Fibroblast of peridontal ligament (primary cell): ENCODE data around the gene COG5.
"Not testable (repeated sequence)": the region's sequence is repeated elsewhere in the genome, so short reads cannot be mapped to it uniquely, and the experiment has no call there.

Source experiments
- DNase-seq: peaks from one replicate; pipeline ENCODE4 v3.0.0-alpha.2; 2010; ENCODE audit errors: extremely low read depth

The COG5 gene

DNA sequence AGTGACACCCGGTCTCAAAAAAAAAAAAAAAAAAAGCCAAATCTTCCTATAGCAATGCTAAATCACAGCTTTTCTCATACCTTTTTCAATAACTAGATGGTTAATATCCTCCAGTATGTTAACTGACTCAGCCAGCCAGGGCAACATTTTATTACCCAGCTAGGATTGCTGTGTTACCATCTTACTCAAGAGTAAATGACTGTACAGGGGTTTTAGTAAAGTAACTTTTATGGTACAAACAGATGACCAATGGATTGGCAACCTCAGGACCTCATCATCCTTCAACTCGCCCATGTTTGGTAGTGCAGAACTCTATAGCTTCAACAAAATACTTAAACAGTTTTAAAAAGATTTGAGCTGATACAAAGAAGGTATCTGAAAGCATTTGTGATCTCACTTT is 335.4 kb downstream of the COG5 start:
- peak; percentile 12 for DNase-seq

GRCh38 chr7:107224374-107225223 is 339.1 kb downstream of the COG5 start:
- no peak for DNase-seq

DNA sequence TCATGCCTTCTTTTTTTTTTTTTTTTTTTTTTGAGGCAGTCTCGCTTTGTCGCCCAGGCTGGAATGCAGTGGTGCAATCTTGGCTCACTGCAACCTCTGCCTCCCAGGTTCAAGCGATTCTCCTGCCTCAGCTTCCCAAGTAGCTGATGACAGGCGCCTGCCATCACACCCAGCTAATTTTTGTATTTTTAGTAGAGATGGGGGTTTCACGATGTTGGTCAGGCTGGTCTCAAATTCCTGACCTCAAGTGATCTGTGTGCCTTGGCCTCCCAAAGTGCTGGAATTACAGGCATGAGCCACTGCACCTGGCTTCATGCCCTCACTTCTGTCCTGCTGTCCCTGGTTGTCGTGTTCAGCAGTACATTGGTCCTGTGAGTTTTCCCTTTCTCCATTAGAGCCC is 342.9 kb downstream of the COG5 start:
- not testable (repeated sequence) for DNase-seq

DNA sequence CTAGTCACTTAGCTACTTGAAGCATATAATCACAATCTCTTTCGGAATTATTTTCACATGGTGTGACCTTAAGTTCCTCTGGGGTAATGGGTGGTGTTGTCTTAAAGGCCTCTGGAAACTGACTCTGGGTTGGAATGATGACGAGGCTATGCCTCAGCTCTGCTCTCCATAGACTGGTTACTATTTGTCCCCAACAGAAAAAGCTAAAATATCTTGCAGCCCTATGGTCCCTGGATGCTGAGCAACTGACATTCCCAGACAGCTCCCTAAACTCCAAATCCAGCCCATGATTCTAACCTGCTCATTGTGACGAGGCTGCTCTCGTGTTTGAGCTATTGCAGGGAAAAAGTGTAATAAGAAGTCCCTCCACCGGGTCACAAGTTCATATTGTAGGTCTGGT is 343.4 kb downstream of the COG5 start:
- DNase-seq: no peak

DNA sequence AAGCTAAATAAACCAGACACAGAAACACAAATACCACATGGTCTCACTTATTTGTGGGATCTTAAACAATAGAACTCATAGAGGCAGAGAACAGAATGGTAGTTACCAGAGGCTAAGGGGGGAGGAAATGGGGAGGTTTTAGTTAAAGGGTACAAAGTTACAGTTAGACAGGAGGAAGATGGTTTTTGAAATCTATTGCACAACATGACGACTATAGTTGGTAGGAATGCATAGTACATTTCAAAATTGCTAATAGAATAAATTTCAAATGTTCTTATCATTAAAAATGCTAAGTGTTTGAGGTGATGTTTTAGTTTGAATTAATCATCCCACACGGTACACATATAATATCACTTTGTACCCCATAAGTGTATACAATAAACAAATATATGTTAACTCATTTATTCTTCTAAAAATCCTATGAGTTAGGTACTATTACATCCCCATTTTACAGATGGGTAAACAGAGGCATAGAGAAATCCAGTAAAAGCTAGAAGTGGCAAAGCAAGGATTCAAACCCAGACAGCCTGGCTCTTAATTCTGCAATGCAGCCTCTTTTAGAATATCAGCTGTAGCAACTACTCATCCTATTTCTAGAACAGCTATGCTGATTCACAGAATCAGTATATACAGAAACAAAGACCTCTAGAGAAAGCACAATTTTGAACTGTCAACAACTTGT is 344.0 kb downstream of the COG5 start:
- no peak for DNase-seq

DNA sequence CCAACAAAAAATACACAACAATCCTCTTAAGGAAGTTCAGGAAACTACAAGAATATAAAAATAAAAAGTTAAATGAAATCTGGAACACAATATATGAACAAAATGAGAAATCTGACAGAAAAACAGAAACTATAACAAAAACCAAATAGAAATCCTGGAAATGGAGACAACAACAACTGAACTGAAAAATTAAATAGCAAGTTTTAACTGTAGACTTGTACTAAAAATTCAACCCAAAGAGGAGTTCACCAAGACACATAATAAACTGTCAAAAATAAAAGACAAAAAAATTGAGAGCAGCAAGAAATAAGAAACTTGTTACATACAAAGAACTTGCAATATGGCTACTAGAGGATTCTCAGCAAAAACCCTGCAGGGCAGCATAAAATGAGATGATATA is 349.8 kb downstream of the COG5 start:
- no peak for DNase-seq

DNA sequence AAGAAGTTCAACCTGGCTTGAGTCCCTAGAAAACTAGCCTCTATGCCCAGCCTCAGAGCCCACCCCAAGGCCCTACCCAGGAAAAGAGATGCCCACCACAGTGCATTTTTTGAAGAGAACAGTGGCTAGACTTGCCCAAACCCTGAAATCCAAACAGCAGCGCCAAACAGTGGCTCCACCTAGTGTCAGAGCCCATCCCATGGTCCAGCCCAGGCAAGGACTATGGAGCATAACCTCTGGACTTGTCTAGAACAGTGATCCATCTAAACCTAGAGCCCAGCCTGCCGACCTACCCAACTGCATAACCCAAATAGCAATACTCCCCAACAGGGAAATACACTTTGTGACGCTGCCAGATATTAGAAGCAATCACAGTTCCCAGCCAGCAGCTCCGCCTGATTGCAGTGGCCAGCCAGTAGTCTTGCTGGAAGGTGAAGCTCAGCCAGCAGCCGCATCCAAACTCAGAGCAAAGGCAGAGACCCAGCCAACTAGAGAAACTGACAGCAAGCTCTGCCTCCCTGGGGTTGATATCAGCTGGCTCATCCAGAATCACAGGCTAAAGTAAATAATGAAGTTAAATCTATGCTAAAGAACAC is 350.4 kb downstream of the COG5 start:
- DNase-seq: no peak

- DNase-seq: no peak
Measured at GRCh38 chr7:107212725-107213124, 351.0 kb downstream of the COG5 start.

- no peak for DNase-seq
Measured at GRCh38 chr7:107210400-107210799, 353.3 kb downstream of the COG5 start.

GRCh38 chr7:107209565-107209964 is 354.2 kb downstream of the COG5 start:
- DNase-seq: no peak

- DNase-seq: no peak
Measured at GRCh38 chr7:107208563-107208962, 355.2 kb downstream of the COG5 start.

DNA sequence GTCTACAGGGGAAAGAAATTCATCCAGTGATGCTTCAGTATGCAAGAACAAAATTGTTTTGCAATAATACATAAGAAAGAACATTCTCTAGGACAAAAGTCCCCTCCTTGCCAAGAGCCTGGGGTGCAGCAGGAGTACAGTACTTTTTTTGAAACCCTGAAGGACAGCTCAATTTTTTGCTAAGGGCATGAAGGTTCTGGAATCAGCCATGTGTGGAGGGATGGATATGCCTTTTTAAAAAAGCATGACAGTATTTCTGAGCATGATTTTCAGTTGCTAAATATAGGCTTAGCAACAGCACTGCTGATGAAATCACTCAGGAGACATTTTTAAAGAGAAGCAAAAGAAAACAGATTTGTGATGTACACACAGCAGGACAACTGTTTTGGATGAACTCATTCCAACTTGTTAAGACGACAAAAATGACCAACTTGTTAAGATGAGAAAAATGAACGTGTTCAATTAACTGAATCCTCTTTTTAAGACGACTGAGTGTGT is 355.6 kb downstream of the COG5 start:
- peak; percentile 66 for DNase-seq

- no peak for DNase-seq
Measured at GRCh38 chr7:107207459-107207858, 356.3 kb downstream of the COG5 start.

DNA sequence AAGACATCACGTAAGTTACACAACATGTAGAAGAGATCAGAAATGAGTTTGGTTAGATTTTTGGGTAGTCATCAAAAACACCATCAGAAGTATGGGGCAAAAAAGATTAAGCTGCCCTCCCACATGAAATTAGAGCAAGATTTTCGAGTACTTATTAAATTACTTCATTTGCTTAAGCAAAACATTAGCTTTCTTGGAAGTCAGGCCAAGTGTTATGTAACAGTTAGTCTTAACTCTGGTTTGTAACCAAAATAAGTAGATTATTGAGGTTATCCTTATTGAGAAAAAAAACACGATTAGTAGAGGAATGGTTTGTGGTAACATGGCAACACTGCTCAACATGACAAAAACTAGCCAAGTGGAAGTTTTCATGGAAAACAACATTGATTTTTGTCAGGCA is 357.0 kb downstream of the COG5 start:
- peak; percentile 69 for DNase-seq

- DNase-seq: no peak
Measured at GRCh38 chr7:107206136-107206535, 357.6 kb downstream of the COG5 start.

- DNase-seq: no peak
Measured at GRCh38 chr7:107203607-107204006, 360.1 kb downstream of the COG5 start.

DNA sequence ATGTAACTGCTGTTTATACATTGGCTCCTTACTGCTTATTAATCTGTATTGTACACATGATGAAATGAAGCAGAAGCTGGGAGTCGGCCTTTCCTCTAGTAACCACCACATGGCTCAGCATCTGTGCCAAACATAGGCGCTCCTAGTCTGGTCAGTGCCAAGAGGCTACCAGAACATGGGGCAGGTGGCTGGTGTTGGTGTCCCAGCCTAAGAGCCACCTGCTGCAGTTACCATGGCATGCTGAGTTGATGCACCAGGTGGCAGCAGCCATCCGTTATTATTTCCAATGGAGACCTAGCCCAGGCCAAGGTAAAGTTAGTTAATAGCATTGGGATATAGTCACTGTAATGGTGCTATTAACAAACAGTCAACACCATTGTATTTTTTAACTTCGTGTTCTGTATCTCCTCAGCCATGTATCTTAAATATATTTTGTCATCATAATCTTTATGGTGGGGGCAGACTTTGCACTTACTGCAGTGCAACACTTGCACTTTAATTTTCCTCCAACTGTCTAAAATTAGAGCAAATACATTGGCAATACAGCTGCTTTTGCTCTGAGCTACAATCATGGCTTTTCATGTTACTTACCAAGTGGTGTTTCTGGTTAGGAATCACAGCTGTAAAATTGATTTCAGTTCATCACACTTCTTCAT is 361.8 kb downstream of the COG5 start:
- DNase-seq: peak; percentile 36

DNA sequence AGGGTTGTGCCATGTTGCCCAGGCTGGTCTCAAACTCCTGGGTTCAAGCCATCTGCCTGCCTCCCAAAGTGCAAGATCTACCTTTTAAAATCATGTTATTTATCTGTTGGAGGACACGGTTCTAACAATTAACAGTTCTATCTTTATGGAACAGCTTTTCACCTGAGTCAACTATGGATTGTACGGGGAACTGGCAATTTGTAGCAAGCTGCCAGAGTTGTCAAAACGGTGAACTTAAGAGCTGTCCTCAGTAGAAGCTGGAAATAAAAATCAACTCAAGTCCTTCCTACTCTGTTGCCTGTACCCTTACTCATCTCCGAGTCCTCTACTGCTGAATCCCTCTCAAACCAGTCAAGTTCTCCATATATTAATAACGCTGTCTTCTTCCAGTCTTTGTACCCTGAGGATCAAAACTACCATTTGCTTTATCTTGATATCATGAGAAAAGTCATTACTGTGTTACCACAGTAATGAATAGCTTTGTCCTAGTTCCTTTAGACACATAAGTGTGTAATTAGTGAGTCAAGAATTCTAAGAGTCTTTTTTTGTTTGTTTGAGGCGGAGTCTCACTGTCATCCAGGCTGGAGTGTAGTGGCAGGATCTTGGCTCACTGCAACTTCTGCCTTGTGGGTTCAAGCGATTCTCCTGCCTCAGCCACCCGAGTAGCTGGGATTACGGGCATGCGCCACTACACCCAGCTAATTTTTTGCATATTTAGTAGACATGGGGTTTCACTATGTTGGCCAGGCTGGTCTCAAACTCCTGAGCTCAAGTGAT is 366.7 kb downstream of the COG5 start:
- no peak for DNase-seq

- peak; percentile 44 for DNase-seq
Measured at GRCh38 chr7:107194052-107194451, 369.7 kb downstream of the COG5 start.

DNA sequence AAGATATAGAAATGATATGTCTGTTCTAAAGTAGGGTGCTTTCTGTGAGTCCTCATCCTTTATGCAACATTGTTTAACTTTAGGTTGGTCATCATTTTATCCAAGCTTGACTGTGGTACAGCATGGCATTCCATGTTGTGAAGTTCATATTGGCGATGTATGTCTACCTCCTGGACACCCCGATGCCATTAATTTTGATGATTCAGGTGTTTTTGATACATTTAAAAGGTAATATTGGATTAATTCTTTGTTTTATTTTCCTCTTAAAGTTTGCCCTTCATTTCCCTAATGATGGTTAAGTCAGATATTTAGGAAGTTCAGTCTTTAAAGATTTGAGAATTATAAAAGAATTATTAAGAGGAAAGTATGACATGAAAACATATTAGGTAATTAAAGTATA is 373.6 kb downstream of the COG5 start:
- DNase-seq: no peak

GRCh38 chr7:107187774-107188173 is 375.9 kb downstream of the COG5 start:
- no peak for DNase-seq
